ENCODE measurements around the gene ABCG8. TPM values are rescaled to one million over a fixed set of nuclear protein-coding genes. Genes with fewer than 3 reads are reported as not detected.

ABCG8 gene
- polyA plus RNA-seq, 3 donors, result 0.07 to 0.12 TPM; not detected in 1

GRCh38 chr2:43851011-43851980 lies 12.5 kb downstream of the ABCG8 start:
- no peak overlapping the region for H3K27ac ChIP-seq (ENCODE audit: low read depth, low read length)
- WGBS, 3 donors, result 89% methylated on average over 19 to 20 of the region's 20 CpGs

- H3K27ac ChIP-seq (ENCODE audit: low read depth, low read length), result no peak overlapping the region
- WGBS, 3 donors, result 91 to 92% (median 92%) methylated on average over 21 of the region's 21 CpGs
These were observed 13.5 kb downstream of the ABCG8 start for GRCh38 chr2:43852196-43852730.

DNA sequence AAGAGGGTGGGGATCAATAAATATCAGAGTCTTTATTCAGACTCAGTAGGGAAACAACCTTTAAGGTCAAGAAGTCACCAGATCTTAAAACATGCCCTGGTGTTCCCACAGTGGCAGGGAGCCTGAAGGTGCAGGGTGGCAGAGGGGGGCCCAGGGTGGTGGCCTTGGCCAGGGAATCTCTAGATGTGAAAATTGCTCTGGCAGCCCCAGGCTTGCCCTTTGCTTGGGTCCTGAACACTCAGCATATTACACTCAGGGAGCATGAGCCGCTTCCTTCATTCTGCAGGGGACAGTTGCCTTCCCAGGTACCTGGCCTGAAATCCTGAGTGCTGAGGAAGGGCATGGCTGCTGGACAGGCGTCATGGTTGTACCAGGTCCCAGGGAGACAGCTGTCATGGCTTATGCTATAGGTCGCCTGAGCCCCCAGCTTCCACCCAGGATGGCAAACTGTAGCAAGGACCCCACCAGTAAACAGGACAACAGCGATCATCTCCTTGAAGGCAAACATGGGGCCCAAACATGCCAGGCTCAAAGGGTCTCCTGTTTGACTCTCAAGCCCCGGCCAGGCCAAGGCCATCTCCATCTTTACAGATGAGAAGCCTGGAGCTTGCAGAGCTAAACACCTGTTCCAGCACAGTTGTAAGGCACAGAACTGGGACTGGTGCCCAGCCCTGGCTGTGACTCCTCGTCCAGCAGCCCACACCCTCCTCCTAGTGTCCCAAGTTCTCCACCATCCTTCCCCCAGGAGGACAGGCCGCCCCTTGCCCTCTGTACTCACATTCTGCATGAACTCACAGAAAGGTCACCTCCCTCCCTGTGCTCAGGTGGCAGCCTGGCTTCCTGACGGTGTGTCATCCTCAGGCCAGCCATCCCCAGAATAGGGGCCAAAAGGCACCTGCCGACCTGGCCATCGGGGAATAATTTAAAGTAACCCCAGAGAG lies 14.6 kb downstream of the ABCG8 start:
- 78 to 90% (median 78%) methylated on average over 10 of the region's 10 CpGs for WGBS, 3 donors
- H3K27ac ChIP-seq (ENCODE audit: low read depth, low read length), result no peak overlapping the region

DNA sequence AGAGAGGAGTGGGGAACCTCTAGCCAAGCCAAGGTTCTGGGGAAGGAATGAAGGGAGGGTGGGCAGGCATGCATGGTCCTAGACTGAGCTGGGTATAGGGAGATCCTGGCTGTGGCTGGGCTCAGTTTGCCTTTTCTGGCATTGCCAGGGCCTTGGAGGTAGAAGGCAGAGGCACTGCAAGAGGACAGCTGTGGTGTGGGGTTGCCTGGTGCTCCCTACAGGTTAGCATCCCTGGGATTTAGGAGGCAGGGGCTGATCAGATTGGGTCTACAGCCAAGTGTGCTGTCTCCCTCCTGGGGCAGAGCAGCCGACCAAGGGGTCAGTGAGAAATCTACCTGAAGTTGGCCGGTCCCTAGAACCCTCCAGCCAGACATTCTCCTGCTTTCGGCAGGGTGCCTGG lies 15.9 kb downstream of the ABCG8 start:
- 69 to 87% (median 73%) methylated on average over 3 of the region's 3 CpGs for WGBS, 3 donors
- H3K27ac ChIP-seq (ENCODE audit: low read depth, low read length), result no peak overlapping the region

DNA sequence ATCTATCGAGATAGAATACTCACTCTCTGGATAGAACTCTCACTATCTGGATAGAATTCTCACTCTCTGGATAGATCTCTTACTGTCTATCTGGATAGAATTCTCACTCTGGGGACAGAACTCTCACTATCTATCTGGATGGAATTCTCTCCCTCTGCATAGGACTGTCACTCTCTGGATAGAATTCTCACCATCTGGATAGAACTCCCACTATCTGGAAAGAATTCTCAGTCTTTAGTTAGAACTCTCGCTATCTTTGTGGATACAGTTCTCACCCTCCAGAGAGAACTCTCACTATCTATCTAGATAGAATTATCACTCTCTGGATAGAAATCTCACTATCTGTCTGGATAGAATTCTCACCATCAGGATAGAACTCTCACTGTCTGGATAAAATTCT lies 16.5 kb downstream of the ABCG8 start:
- WGBS, 3 donors, result 77 to 89% (median 87%) methylated on average over 2 of the region's 2 CpGs
- H3K27ac ChIP-seq (ENCODE audit: low read depth, low read length), result no peak overlapping the region

- H3K27ac ChIP-seq (ENCODE audit: low read depth, low read length), result no peak overlapping the region
- 81 to 88% (median 88%) methylated on average over 12 of the region's 12 CpGs for WGBS, 3 donors
These were observed 33.4 kb downstream of the ABCG8 start for GRCh38 chr2:43872151-43872550.

DNA sequence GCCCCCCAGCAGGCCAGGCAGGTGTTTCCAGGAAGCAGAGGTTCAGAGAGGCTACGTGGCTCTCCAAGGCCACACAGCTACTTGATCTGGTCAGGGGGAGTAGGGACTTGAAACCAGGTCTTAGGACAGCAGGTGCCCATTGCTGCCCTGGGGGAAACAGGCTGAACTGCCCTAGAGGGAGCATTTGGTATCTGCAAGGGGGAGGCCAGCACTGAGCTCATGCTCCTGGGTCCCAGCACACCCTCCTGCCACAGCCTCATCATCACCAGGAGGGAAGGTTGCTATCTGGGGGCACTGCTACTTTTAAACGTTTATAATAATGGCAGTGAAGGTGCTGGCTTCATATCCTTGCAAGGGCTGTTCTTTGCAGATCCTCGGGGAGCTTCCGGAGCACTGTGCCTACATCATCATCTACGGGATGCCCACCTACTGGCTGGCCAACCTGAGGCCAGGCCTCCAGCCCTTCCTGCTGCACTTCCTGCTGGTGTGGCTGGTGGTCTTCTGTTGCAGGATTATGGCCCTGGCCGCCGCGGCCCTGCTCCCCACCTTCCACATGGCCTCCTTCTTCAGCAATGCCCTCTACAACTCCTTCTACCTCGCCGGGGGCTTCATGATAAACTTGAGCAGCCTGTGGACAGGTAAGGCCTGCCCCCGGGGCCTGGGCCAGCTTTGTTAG lies 36.1 kb downstream of the ABCG8 start:
- no peak overlapping the region for H3K27ac ChIP-seq (ENCODE audit: low read depth, low read length)
- WGBS, 3 donors, result 77 to 86% (median 82%) methylated on average over 11 of the region's 11 CpGs

DNA sequence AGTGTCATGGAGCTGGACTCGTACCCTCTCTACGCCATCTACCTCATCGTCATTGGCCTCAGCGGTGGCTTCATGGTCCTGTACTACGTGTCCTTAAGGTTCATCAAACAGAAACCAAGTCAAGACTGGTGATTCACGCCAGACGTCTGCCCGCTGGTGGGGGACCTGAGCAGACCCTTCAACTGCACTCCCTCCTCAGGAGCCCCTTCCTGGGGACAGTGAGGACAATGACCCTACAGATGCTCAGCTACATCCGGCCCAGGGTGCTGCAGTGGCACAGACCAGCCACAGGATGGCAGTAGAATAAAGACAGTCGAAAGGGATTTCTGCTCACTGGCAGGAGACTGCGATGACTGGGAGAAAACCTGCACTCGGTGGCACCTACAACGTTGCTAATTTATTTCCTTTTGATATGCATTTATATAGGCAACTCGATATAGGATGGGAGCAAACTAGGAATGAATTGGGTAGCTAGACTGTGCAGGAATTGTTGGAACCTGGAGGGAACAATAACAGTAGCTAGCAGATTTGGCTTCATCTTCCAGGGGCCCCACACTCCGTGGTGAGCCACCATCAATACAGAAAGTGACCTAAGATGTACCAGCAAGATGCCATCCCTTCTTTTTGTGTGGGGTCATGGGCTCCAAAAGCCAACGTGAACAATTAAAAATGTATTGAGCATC lies 39.2 kb downstream of the ABCG8 start:
- WGBS, 3 donors, result 32 to 38% (median 33%) methylated on average over 16 of the region's 16 CpGs
- no peak overlapping the region for H3K27ac ChIP-seq (ENCODE audit: low read depth, low read length)

- 78 to 82% (median 79%) methylated on average over 5 of the region's 5 CpGs for WGBS, 3 donors
- H3K27ac ChIP-seq (ENCODE audit: low read depth, low read length), result no peak overlapping the region
These were observed 40.5 kb downstream of the ABCG8 start for GRCh38 chr2:43879261-43879660.

DNA sequence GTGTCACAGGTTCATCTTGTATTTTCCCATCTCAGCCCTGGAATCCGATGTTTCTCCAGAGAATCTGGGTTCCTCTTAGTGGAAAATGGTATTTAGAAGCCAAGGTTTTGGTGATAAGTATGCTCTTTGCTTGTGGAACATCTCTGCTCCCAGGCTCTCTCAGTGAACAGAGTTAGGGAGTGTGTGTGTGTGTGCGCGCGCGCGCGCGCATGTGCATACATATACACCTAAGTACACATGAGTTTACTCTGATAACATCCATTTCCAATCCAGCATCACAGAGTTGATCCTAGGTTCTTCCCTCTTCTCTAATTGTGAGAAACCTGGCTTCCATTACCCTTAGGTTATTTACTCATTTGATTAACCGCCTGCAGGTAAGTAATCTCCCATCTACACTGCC lies 41.7 kb downstream of the ABCG8 start:
- 80 to 99% (median 97%) methylated on average over 9 of the region's 9 CpGs for whole genome bisulfite sequencing, 3 donors
- no peak overlapping the region for H3K27ac ChIP-seq (ENCODE audit: low read depth, low read length)

- 72 to 85% (median 81%) methylated on average over 5 of the region's 5 CpGs for WGBS, 3 donors
- no peak overlapping the region for H3K27ac ChIP-seq (ENCODE audit: low read depth, low read length)
These were observed 42.2 kb downstream of the ABCG8 start for GRCh38 chr2:43880952-43881351.

DNA sequence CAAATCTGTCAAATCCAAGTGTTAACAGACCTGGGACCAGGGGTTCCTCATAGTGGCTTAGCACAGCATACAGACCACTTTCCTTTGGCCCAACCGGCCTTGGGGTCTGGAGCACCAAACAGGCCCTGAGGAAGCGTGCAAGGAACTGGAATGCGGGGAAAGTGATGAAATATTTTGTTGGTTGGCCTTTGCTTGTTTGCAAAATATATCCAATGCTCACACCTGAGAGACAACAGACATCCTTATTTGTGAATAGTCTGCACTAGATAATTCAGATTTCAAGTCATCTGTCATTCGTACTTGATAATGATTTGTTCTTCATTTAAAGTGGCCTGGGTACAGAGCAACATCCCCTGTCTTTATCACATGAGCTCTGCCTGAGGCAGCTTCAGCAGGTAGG lies 43.5 kb downstream of the ABCG8 start:
- 62 to 87% (median 83%) methylated on average over 4 of the region's 4 CpGs for WGBS, 3 donors
- no peak overlapping the region for H3K27ac ChIP-seq (ENCODE audit: low read depth, low read length)

DNA sequence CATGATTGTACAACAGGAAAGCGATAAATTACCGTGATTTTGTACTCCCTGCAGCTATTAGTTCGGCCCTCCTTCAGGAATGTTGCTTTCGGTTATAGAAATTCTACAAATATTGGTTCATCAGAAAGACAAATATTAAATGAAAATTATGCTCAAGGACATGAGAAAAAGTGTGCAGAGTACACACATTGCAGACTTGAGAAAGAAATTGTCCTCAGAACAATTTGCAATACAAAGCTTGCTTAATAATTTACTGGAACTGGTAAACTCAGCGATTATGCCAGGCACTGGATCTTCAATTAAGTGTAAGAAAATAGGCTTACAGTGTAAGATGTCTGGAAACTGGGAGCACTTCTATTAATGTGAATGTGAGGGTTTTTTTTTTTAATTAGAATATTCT lies 45.9 kb downstream of the ABCG8 start:
- no peak overlapping the region for H3K27ac ChIP-seq (ENCODE audit: low read depth, low read length)

GRCh38 chr2:43885132-43885632 lies 46.4 kb downstream of the ABCG8 start:
- WGBS, 3 donors, result 23 to 89% (median 83%) methylated on average over 7 of the region's 7 CpGs
- no peak overlapping the region for H3K27ac ChIP-seq (ENCODE audit: low read depth, low read length)

More for the DNA sequence above, 45.9 kb downstream of the ABCG8 start:
- WGBS, 3 donors, result 31 to 84% (median 78%) methylated on average over 5 of the region's 5 CpGs

GRCh38 chr2:43887176-43887575 lies 48.4 kb downstream of the ABCG8 start:
- 66 to 82% (median 79%) methylated on average over 7 of the region's 7 CpGs for WGBS, 3 donors
- H3K27ac ChIP-seq (ENCODE audit: low read depth, low read length), result no peak overlapping the region

DNA sequence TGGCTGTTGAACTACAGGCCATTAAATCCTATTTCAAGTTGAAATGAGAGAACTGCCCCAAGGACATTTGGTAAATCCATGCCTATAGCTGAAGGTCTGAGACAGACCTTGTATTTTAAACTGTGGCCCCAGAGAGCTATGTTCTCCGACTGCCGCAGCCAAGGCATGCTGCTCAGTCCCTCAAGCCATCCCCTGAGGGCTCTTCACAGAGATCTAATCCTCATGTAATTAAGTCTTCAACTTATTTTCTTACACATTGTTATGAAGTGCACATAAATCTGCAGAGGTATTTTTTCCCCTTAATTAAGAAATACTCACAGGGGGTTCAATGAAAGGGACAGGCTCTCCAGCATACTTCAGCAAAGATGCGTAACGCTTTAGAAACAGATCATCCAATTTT lies 50.6 kb downstream of the ABCG8 start:
- H3K27ac ChIP-seq (ENCODE audit: low read depth, low read length), result no peak overlapping the region
- WGBS, 3 donors, result 96 to 99% (median 98%) methylated on average over 4 of the region's 4 CpGs

GRCh38 chr2:43890855-43891254 lies 52.1 kb downstream of the ABCG8 start:
- no peak overlapping the region for H3K27ac ChIP-seq (ENCODE audit: low read depth, low read length)
- WGBS, 3 donors, result 77 to 90% (median 81%) methylated on average over 4 of the region's 4 CpGs

- WGBS, 3 donors, result 96 to 99% (median 98%) methylated on average over 2 of the region's 2 CpGs
These were observed 56.0 kb downstream of the ABCG8 start for GRCh38 chr2:43894743-43895142.

More at GRCh38 chr2:43894743-43895142, 56.0 kb downstream of the ABCG8 start:
- H3K27ac ChIP-seq (ENCODE audit: low read depth, low read length), result no peak overlapping the region
